Prostate gland (tissue), 2 donors: ENCODE data around the gene CHKA.

Experiments used
- CTCF ChIP-seq, 4 experiments: fragments of 200-600 bp in 2 of 4; fragments of 450-650 bp in 2 of 4; sonication (generic) in 2 of 4; IDR thresholded peaks; 1 replicate in 3 of 4; 2 replicates in 1 of 4; pipeline ENCODE4 v1.5.1; 2016 to 2019; ENCODE audit warnings: antibody characterized with exemption in 4 of 4, mild to moderate bottlenecking in 2 of 4, moderate library complexity in 2 of 4
- POLR2A ChIP-seq: fragments of 450-650 bp; IDR thresholded peaks from one replicate; pipeline ENCODE4 v1.6.1; 2016; ENCODE audit warnings: antibody characterized with exemption, mild to moderate bottlenecking
- POLR2AphosphoS5 ChIP-seq: sonication (generic); formaldehyde crosslinking; IDR thresholded peaks from one replicate; pipeline ENCODE4 v1.6.1; 2017; ENCODE audit warnings: antibody characterized with exemption

GRCh38 chr11:68039526-68040086, 81.6 kb downstream of the CHKA start:
- TF ChIP-seq CTCF (IDR thresholded peaks at IDR 0.05) (no peak), POLR2A (no peak), POLR2AphosphoS5 (no peak)
